Activated T-helper 1 cell treated with Interleukin-2 at 50 U/mL for 16 hours (primary cell): Measurements from ENCODE around the gene FAM47E.
"Not testable (repeated sequence)": the region's sequence is repeated elsewhere in the genome, so short reads cannot be mapped to it uniquely, and the experiment has no call there.

Experiments used
- DNase-seq: peaks from one replicate; pipeline ENCODE4 v3.0.0-alpha.2; 2020; ENCODE audit warnings: low read depth

Gene FAM47E

DNA sequence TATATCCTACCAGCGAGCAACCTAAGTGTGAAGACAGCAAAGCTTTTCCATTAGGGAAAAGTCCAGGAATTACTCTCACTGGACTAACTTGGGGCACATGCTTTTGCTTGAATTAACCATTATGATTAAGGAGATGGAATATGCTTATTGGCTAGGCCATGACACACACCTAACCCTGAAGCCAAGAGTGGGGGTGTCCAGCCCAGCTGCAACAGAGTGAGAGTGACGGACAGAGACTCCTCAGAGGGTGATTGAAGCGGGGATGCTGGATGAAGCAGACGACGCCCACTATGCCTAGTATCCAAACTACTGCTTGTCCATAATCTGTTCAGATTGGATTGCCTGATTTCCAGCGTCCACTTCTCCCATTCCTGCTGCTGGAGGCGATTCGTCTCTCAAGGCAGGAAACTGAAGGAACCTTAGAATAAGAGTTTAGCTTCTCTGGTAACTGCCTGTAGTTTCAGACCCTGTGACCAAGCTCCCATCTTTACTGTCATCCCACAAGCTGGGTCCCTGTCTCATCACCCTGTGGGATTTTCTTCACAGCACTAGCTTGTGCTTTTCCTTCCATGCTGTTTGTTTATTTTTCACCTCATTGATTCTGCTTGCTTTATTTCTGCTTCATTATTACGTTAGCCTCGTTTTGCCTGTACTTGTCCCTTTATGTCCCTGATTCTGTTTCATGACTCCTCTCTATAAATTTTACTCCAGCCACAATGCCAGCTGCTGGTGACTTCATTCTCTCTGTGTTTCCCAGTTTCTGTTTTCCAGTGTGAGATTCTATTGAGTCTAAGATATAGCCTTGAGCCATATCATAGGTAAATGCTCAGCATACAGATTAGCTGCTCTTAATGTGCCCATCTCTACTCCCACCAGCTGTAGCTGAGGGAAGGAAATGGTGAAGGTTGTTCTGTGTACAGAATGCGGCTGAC is 19.0 kb downstream of the FAM47E start:
- no peak for DNase-seq

- DNase-seq, result no peak
These were observed 19.7 kb downstream of the FAM47E start for GRCh38 chr4:76271248-76271647.

GRCh38 chr4:76272073-76272472 is 20.6 kb downstream of the FAM47E start:
- DNase-seq, result no peak

DNA sequence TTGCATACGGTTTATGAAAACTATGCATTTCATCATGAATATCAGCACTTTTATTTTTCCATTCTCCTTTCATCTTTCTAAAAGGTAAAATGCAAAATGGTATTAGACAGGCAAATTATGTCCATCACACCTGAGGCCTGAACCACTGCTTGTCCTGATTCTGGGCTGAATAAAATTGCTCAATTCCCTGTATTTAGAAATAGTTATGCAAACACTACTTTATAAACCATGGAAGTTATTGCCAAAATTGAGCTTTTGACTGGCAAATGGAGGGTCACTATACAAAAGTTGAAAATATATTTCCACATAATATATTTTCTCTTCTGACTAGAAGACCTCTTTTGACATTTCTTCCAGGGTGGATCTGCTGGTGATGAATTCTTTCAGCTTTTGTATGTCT is 21.1 kb downstream of the FAM47E start:
- DNase-seq, result no peak

- DNase-seq, result no peak
These were observed 21.5 kb downstream of the FAM47E start for GRCh38 chr4:76272999-76273398.

DNA sequence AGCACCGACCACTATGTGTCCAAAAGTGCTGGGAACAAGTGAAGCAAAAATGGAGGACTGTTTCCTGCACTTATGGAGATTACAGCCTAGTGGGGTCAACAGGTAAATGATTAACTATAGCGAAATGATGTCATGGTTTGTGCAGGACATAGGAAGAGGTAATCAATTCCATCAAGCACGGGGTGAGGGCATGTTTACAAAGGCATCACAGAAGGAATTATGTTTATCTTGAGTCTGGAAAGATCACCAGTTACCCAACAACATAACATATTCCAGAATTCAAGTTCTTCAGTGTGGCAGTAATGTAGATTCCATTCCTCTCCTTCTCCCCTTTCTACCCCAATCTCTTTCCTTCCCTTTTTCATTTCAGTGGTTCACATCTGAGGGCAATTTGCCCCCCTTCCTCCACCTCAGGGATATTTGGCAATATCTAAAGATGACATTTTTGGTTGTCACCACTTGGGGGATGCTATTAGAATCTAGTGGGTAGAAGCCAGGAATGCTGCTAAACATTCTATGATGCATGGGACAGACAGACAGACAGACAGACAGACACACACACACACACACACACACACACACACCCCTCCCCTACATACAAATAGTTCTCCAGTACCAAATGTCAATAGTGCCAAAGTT is 24.1 kb downstream of the FAM47E start:
- DNase-seq, result no peak

DNA sequence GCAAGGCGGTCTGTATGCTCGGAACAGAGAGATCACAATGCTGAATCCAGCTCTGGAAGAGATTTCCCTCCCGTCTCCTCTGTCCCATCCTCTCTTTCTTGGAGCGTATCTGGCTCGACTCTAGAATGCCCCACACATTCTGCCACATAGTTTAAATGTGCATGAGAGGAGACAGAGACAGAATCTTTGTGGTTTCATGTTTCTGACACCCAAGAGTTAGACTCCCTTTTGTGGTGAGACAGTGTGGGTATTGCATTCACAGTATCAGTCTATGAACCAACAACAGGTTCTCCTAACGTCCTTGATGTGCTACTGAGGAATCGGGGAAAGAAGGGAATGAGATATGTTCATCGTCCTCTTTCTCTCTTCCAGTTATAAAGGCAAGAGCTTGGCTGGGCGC is 25.3 kb downstream of the FAM47E start:
- DNase-seq, result no peak

GRCh38 chr4:76277667-76278066 is 26.1 kb downstream of the FAM47E start:
- no peak for DNase-seq

DNA sequence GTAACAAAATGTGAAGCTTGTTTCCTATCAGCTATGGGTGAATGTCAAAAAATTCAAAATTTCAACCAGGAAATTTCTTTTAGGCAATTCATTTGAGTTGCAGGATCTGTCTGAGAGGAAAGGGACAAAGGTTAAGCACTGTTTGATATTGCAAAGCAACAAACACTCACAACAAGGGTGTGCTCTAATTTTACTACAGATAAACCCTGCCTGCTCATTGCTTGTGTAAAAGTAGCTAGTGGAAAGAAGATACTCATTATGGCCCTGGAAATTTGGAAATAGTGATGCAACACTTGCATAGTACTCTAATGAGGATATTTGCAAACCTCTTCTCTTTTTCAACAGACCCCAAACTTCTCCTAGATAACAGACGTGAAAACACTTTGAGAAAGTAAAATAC is 27.1 kb downstream of the FAM47E start:
- DNase-seq, result no peak

GRCh38 chr4:76279462-76279861 is 27.9 kb downstream of the FAM47E start:
- DNase-seq, result no peak

GRCh38 chr4:76280488-76281441 is 29.2 kb downstream of the FAM47E start:
- DNase-seq, result no peak

DNA sequence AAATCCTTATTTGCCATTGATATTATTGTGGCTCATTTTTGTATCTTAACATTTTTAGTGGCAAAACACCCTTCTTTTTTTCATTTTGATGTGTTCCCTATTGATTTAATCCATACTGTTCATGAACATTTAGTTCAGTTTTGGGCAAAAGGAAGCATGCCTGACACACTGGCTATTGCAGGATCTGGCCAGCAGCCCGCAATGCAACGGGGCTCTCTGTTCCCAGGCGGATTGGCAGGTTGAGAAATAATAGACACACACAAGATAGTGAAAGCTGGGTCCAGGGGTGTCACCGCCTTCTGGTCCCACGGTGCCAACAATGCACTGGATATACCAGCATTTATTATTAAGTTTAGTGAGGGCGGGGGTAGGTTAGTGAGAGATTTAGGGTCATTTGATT is 30.1 kb downstream of the FAM47E start:
- DNase-seq, result not testable (repeated sequence)

DNA sequence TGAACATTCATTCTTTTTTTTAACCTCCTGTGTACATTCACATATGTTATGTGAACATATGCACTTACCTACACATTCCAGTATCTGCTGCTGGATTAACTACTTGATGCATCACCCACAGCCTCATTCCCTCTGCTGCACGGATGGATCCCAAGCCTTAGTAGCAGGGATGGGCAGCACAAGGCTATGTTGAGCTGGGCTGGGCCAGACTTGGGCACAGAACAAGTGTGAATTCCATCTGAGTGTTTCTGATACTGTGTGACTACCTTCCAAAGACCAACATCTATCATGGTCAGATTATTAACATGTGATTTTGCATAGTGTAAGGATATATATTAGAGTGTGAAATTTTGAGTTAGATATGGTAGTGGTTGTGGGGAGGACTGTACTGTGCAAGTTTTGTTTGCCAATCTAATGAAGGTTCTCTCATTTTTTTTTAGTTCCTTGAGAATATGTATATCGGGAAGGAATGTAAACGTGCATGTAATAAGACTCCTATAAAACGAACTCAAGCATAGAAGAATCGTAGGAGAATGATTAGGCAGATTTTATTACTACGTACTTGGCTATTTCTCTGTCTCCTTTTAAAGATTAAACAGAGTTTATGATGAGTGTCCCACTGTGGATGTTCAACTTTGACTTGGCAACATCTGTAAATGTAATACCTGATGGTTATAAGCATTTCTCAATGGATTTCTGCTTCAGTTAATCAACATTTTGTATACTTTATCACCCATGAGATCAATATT is 31.6 kb downstream of the FAM47E start:
- DNase-seq, result no peak

- DNase-seq, result no peak
These were observed 32.4 kb downstream of the FAM47E start for GRCh38 chr4:76283900-76284299.

DNA sequence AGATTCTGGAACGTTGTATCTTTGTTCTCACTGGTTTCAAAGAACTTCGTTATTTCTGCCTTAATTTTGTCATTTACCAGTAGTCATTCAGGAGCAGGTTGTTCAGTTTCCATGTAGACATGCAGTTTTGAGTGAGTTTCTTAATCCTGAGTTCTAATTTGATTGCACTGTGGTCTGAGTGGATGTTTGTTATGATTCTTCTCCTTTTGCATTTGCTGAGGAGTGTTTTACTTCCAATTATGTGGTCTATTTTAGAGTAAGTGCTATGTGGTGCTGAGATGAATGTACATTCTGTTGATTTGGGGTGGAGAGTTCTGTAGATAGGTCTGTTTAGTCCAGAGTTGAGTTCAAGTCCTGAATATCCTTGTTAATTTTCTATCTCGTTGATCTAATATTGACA is 36.3 kb downstream of the FAM47E start:
- DNase-seq, result not testable (repeated sequence)

GRCh38 chr4:76292730-76293129 is 41.2 kb downstream of the FAM47E start:
- no peak for DNase-seq

DNA sequence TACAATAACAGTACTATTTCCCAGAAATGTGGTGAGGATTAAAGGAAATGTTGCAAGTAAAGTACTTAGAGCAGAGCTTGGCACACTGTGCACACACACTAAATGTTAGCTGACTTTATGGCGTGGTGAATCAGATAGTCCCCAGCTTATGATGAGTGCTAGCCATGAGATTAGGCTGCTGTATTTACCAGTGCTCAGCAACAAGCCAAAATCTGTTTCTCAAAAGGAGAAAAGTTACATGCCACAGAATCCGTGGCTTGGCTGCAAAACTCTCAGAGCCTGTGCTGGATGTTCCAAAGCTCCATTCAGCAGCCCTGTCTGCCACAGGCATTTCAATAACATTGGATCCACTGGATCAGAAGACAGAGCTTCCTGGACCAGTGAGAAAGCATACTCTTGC is 42.3 kb downstream of the FAM47E start:
- DNase-seq, result no peak

DNA sequence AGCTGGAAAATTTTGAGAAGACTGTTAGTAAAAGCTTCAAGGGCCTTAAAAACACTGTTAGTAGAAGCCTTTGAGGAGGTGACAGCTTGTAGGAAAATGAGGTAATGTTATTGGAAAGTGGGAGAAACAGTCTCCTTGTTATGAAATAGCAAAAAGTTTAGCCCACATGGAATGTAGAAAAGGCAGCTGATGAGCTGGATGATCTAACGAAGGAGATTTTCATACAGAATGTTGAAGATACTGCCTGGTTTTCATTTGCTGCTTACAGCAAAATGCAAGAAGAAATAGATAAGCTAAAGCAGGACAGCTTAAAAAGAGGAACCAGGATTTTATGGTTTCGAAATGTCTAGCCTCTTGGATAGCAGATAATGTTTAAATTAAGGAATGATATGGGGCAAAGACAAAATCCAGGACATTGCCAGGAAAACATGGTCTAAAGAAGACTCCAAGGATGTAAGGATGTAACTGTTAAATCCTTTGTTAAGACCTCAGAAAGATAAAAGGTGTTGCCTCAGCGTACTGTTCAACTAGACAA is 44.8 kb downstream of the FAM47E start:
- DNase-seq, result no peak

DNA sequence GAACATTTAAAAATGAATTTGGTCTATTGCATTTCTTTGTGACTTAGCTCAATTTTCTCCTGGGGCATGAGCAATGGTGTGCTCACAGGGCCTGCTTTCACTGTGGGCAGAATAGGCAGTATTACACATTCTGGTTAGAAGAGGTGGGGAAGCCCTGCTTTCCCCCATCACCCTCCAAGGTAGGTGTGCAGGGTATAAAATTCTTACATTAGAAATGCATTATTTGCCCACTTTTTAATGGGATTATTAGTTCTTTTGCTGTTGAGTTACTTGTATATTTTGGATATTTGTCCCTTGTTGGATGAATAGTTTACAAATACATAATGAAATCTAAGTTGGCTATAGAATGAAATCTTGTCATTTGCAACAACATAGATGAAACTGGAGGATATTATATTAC is 46.7 kb downstream of the FAM47E start:
- DNase-seq, result no peak

- DNase-seq, result no peak
These were observed 48.5 kb downstream of the FAM47E start for GRCh38 chr4:76300012-76300411.

DNA sequence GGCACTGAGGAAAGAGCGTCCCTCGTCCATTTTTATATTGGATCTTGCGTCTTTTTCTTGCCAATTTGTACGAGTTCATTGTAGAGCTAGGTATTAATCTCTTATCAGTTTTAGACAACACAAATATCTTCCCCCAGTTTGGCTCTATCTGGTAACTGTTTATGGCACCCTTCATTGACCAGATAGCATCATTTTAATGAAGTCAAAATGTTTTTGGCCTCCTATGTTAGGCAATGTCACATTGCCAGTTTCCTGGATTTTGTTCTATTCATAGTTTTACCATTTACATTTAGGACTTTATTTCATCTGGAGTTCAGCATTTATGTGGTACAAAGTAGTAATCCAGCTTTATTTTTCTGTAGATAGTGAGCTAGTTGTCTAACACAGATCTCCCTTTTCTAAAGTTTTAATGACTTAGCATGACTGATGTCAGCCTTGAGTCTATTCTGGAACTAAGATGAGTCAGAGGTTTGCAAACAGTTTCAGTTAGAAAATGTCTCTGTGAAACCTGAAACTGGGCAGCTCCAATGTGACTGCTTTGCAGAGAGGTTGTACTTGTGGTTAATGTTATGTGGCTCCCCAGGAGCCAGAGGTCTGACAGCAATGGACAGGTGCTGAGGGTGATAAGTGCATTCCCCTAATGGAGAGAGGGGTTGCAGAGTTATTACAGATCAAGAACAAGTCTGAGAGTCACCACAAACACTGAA is 49.7 kb downstream of the FAM47E start:
- no peak for DNase-seq
